ENCODE results near the gene DCTN1.

DCTN1 gene

DNA sequence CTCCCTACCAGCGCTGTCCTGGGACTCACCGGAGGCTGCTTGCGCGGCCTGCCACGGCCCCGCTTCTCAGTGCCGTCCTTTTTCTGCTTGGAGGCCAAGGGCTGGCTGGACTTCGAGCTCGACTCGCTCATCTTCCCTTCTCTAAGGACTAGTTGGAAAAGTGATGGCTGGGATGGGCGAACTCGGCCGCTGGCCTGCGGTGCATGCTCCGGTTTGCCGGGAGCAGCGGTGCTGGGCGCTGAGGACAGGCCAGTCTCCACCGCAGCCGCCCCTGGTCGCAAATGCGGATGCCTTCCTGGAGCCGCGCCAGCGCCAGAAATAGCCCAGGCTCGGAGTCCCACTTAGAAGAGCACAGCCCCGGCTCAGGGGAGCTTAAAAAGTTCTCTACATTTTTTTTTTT lies 38.2 kb upstream of the DCTN1 start:
- in situ Hi-C loops (cut with MboI; ENCODE audit: low sequenced_read_pairs), result no loop called here
- peak in 1 of 2 experiments; percentile 38 for DNase-seq (ENCODE audit: low spot score in 2 of 2)
- Histone ChIP-seq H3K4me3 (no peak overlapping the region), H3K27me3 (ENCODE audit: low read depth) (no peaks in the 10 kb centered on the region), H3K4me1 (no peaks in the 10 kb centered on the region; the same call in 1 of the 2 replicates), H3K36me3 (replicated peaks) (no peaks in the 10 kb centered on the region), H3K9me3 (no peaks in the 10 kb centered on the region)

GRCh38 chr2:74417763-74418162 lies 37.7 kb upstream of the DCTN1 start:
- Histone ChIP-seq H3K4me3 (no peak overlapping the region), H3K36me3 (replicated peaks) (no peaks in the 10 kb centered on the region), H3K4me1 (no peaks in the 10 kb centered on the region; the same call in 1 of the 2 replicates), H3K27me3 (ENCODE audit: low read depth) (no peaks in the 10 kb centered on the region), H3K9me3 (no peaks in the 10 kb centered on the region)
- DNase-seq (ENCODE audit: low spot score in 2 of 2), result no peak
- in situ Hi-C loops (cut with MboI; ENCODE audit: low sequenced_read_pairs), result no loop called here

- Histone ChIP-seq H3K4me3 (no peak overlapping the region), H3K36me3 (replicated peaks) (no peaks in the 10 kb centered on the region), H3K4me1 (no peaks in the 10 kb centered on the region; the same call in 1 of the 2 replicates), H3K9me3 (no peaks in the 10 kb centered on the region), H3K27me3 (ENCODE audit: low read depth) (no peaks in the 10 kb centered on the region)
- in situ Hi-C loops (cut with MboI; ENCODE audit: low sequenced_read_pairs), result no loop called here
- DNase-seq (ENCODE audit: low spot score in 2 of 2), result no peak
Observed at GRCh38 chr2:74417197-74417596, 37.1 kb upstream of the DCTN1 start.

DNA sequence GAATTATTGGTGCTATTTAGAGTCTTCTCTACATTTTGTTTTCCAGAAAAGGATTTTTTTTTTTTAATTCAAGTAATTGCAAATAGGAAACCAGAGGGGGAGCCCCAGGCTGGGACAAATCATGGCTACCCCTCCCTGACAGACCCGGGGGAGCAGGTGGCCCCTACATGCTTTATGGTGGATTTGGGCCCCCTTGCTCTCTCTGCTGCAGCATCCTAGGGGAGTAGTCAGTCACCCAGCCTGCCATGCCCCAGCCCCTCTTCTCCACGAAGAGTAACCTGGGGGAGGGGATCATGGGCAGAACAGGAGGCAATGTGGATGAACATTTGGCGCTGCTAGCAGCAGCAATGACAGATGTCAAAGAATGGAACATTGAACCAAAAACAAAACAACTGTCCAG lies 36.7 kb upstream of the DCTN1 start:
- DNase-seq (ENCODE audit: low spot score in 2 of 2), result no peak
- no peaks in the 10 kb centered on the region for H3K36me3 ChIP-seq (replicated peaks)

GRCh38 chr2:74415762-74416395 lies 35.8 kb upstream of the DCTN1 start:
- in situ Hi-C loops (cut with MboI; ENCODE audit: low sequenced_read_pairs), result no loop called here
- Histone ChIP-seq H3K36me3 (replicated peaks) (no peaks in the 10 kb centered on the region), H3K9me3 (no peaks in the 10 kb centered on the region), H3K4me3 (no peak overlapping the region), H3K27me3 (ENCODE audit: low read depth) (no peaks in the 10 kb centered on the region), H3K4me1 (no peaks in the 10 kb centered on the region)
- DNase-seq (ENCODE audit: low spot score in 2 of 2), result no peak

More for the DNA sequence above, 36.7 kb upstream of the DCTN1 start:
- Histone ChIP-seq H3K4me1 (no peaks in the 10 kb centered on the region), H3K4me3 (no peak overlapping the region), H3K27me3 (ENCODE audit: low read depth) (no peaks in the 10 kb centered on the region), H3K9me3 (no peaks in the 10 kb centered on the region)
- in situ Hi-C loops (cut with MboI; ENCODE audit: low sequenced_read_pairs), result no loop called here

GRCh38 chr2:74414881-74415761 lies 35.0 kb upstream of the DCTN1 start:
- Histone ChIP-seq H3K4me1 (no peaks in the 10 kb centered on the region), H3K9me3 (no peaks in the 10 kb centered on the region), H3K27me3 (ENCODE audit: low read depth) (no peaks in the 10 kb centered on the region), H3K4me3 (no peak overlapping the region), H3K36me3 (replicated peaks) (no peaks in the 10 kb centered on the region)
- no peak for DNase-seq (ENCODE audit: low spot score in 2 of 2)
- in situ Hi-C loops (cut with MboI; ENCODE audit: low sequenced_read_pairs), result no loop called here

- in situ Hi-C loops (cut with MboI; ENCODE audit: low sequenced_read_pairs), result no loop called here
- no peaks in the 10 kb centered on the region for H3K36me3 ChIP-seq (replicated peaks)
- no peaks in the 10 kb centered on the region for H3K9me3 ChIP-seq
- no peaks in the 10 kb centered on the region for H3K4me1 ChIP-seq
- no peak for DNase-seq (ENCODE audit: low spot score in 2 of 2)
- H3K27me3 ChIP-seq (ENCODE audit: low read depth), result no peaks in the 10 kb centered on the region
- no peak overlapping the region for H3K4me3 ChIP-seq
Observed at GRCh38 chr2:74414441-74414840, 34.3 kb upstream of the DCTN1 start.

- Histone ChIP-seq H3K4me3 (no peak overlapping the region), H3K9me3 (no peaks in the 10 kb centered on the region), H3K4me1 (no peaks in the 10 kb centered on the region), H3K36me3 (replicated peaks) (no peaks in the 10 kb centered on the region), H3K27me3 (ENCODE audit: low read depth) (peaks cover 4% of the 10 kb centered on the region; the same call in 1 of the 2 replicates)
- in situ Hi-C loops (cut with MboI; ENCODE audit: low sequenced_read_pairs), result no loop called here
- no peak for DNase-seq (ENCODE audit: low spot score in 2 of 2)
Observed at GRCh38 chr2:74413001-74413698, 33.0 kb upstream of the DCTN1 start.

DNA sequence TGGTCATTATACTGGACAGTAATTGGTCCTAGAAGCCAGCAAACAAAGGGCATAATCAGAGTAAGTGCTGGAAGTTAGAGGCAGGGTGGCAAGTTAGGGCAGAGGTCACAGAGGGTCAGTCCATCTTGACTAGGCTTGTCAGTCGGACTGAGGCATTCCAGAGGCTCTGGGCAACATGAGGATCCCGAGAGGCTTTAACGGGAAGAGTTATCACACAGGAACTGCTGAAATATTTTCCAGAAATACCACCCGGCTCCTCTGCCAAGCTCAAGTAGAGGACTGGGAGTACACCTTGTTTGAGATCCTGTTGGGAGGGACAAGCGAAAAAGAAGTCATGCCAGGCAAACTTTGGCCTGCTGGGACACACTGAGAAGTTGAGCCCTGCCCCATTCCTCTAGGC lies 27.6 kb upstream of the DCTN1 start:
- Histone ChIP-seq H3K4me1 (no peaks in the 10 kb centered on the region), H3K27me3 (ENCODE audit: low read depth) (peaks cover 23% of the 10 kb centered on the region), H3K9me3 (no peaks in the 10 kb centered on the region), H3K36me3 (replicated peaks) (no peaks in the 10 kb centered on the region), H3K4me3 (no peak overlapping the region)
- in situ Hi-C loops (cut with MboI; ENCODE audit: low sequenced_read_pairs), result no loop called here
- no peak for DNase-seq (ENCODE audit: low spot score in 2 of 2)

GRCh38 chr2:74406035-74406434 lies 25.9 kb upstream of the DCTN1 start:
- Histone ChIP-seq H3K9me3 (no peaks in the 10 kb centered on the region), H3K27me3 (ENCODE audit: low read depth) (peaks cover 23% of the 10 kb centered on the region), H3K36me3 (replicated peaks) (no peaks in the 10 kb centered on the region), H3K4me1 (no peaks in the 10 kb centered on the region), H3K4me3 (no peak overlapping the region)
- in situ Hi-C loops (cut with MboI; ENCODE audit: low sequenced_read_pairs), result no loop called here
- DNase-seq (ENCODE audit: low spot score in 2 of 2), result no peak

DNA sequence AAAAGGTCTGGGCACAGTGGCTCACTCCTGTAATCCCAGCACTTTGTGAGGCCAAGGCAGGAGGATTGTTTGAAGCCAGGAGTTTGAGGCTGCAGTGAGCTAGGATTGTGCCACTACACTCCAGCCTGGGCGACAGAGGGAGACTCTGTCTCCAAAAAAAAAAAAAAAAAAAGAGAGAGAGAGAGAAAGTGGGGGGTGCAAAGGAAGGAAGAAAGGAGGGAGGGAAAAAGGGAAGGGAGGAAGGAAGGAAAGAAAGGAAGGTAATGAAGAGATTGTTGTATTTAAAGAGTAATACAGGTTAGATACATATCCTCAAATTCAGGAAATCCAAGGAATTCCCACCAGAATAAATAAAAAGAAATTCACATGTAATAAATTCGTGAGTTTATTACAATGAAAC lies 21.8 kb upstream of the DCTN1 start:
- in situ Hi-C loops (cut with MboI; ENCODE audit: low sequenced_read_pairs), result no loop called here

GRCh38 chr2:74399785-74400184 lies 19.7 kb upstream of the DCTN1 start:
- no peaks in the 10 kb centered on the region for H3K9me3 ChIP-seq
- in situ Hi-C loops (cut with MboI; ENCODE audit: low sequenced_read_pairs), result no loop called here
- H3K4me1 ChIP-seq, result peaks cover 3% of the 10 kb centered on the region
- no peak overlapping the region for H3K4me3 ChIP-seq
- H3K36me3 ChIP-seq (replicated peaks), result no peaks in the 10 kb centered on the region
- no peaks in the 10 kb centered on the region for H3K27me3 ChIP-seq (ENCODE audit: low read depth)
- peak in 1 of 2 experiments; percentile 40 for DNase-seq (ENCODE audit: low spot score in 2 of 2)

More for the DNA sequence above, 21.8 kb upstream of the DCTN1 start:
- no peak for DNase-seq (ENCODE audit: low spot score in 2 of 2)
- no peak overlapping the region for H3K4me3 ChIP-seq
- no peaks in the 10 kb centered on the region for H3K9me3 ChIP-seq
- H3K27me3 ChIP-seq (ENCODE audit: low read depth), result peaks cover 12% of the 10 kb centered on the region
- H3K36me3 ChIP-seq (replicated peaks), result no peaks in the 10 kb centered on the region
- H3K4me1 ChIP-seq, result peaks cover 3% of the 10 kb centered on the region

- Histone ChIP-seq H3K36me3 (replicated peaks) (no peaks in the 10 kb centered on the region), H3K4me1 (peaks cover 3% of the 10 kb centered on the region), H3K4me3 (no peak overlapping the region), H3K9me3 (no peaks in the 10 kb centered on the region), H3K27me3 (ENCODE audit: low read depth) (no peaks in the 10 kb centered on the region)
- DNase-seq (ENCODE audit: low spot score in 2 of 2), result no peak
- in situ Hi-C loops (cut with MboI; ENCODE audit: low sequenced_read_pairs), result no loop called here
Observed at GRCh38 chr2:74396149-74396548, 16.0 kb upstream of the DCTN1 start.

- Histone ChIP-seq H3K36me3 (replicated peaks) (no peaks in the 10 kb centered on the region), H3K9me3 (no peaks in the 10 kb centered on the region), H3K27me3 (ENCODE audit: low read depth) (no peaks in the 10 kb centered on the region), H3K4me3 (no peak overlapping the region), H3K4me1 (peaks cover 10% of the 10 kb centered on the region)
- in situ Hi-C loops (cut with MboI; ENCODE audit: low sequenced_read_pairs), result no loop called here
- no peak for DNase-seq (ENCODE audit: low spot score in 2 of 2)
Observed at GRCh38 chr2:74393525-74393924, 13.4 kb upstream of the DCTN1 start.

All from HAP-1 (cell line).